Choroid plexus epithelial cell (primary cell): Measurements from ENCODE around the gene MLXIPL.
A peak's percentile ranks its signal among the peaks of the same experiment; 100 is the strongest.
"Not testable (repeated sequence)": the region's sequence is repeated elsewhere in the genome, so short reads cannot be mapped to it uniquely, and the experiment has no call there.

Experiments used
- DNase-seq: peaks from one replicate; pipeline ENCODE4 v3.0.0-alpha.2; 2010; ENCODE audit warnings: low read depth
- H3K4me3 ChIP-seq: 2 replicates; pipeline ENCODE4 v1.5.1; 2011; ENCODE audit warnings: low read depth, mild to moderate bottlenecking, control low read depth, low read length, moderate library complexity
- CTCF ChIP-seq: conservative IDR thresholded peaks from 2 replicates; pipeline ENCODE4 v1.5.1; 2011; ENCODE audit warnings: low read depth, mild to moderate bottlenecking, control low read depth, inconsistent platforms, low read length, moderate library complexity

The MLXIPL gene

GRCh38 chr7:73668103-73668885 is 44.0 kb upstream of the MLXIPL start:
- TF ChIP-seq CTCF: no peak
- DNase-seq: peak; percentile 18
- H3K4me3 ChIP-seq: peak overlapping the region; percentile 63

GRCh38 chr7:73667344-73668102 is 43.2 kb upstream of the MLXIPL start, which contains the start of gene VPS37D:
Gene VPS37D (plus strand): TSS chr7:73667831. CDS start chr7:73667959, 128 bp downstream.
- peak within 1 kb of the TSS; percentile 63 for H3K4me3 ChIP-seq
- peak; percentile 91 for DNase-seq
- TF ChIP-seq CTCF: peak; percentile 59

GRCh38 chr7:73663033-73663432 is 38.7 kb upstream of the MLXIPL start:
- TF ChIP-seq CTCF: no peak
- no peak for DNase-seq
- H3K4me3 ChIP-seq: no peak overlapping the region

- H3K4me3 ChIP-seq, DNase-seq: not testable (repeated sequence)
Observed at GRCh38 chr7:73660594-73660993, 36.3 kb upstream of the MLXIPL start.

GRCh38 chr7:73659983-73660382 is 35.7 kb upstream of the MLXIPL start:
- no peak for TF ChIP-seq CTCF
- DNase-seq: no peak
- H3K4me3 ChIP-seq: no peak overlapping the region

GRCh38 chr7:73655309-73655708 is 31.0 kb upstream of the MLXIPL start:
- DNase-seq: not testable (repeated sequence)

GRCh38 chr7:73652541-73652949 is 28.2 kb upstream of the MLXIPL start:
- DNase-seq: no peak
- no peak overlapping the region for H3K4me3 ChIP-seq
- no peak for TF ChIP-seq CTCF

More at GRCh38 chr7:73655309-73655708, 31.0 kb upstream of the MLXIPL start:
- not testable (repeated sequence) for H3K4me3 ChIP-seq

GRCh38 chr7:73650524-73650923 is 26.2 kb upstream of the MLXIPL start:
- TF ChIP-seq CTCF: no peak
- DNase-seq: no peak
- no peak overlapping the region for H3K4me3 ChIP-seq
